ENCODE results near the gene BAZ2B. TPM values are rescaled to one million over a fixed set of nuclear protein-coding genes. Genes with fewer than 3 reads are reported as not detected.

BAZ2B gene
- total and polyA plus RNA-seq, 2 of the 13 experiments (the other 11 are each of a cell fraction or from before 2014, with no cell fraction given), result 14.0 to 15.1 TPM

DNA sequence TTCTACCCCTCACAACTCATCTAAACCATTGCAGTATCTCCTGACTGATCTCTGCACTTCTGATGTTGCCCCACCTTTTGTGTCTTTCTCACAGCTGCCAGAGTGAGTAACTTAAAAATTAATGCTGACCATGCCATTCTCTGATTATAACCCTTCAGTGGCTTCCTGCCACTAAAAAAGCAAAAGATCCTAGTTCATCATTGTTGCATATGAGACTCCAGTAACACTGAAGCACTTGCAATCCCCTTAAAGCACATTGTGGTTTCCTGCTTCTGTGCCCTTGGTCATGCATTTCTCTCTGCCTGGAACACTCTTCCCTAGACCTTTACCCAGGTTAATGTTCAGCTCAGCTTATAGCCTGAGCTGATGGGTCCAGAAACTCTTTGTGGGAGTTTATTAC lies 234.8 kb downstream of the BAZ2B start:
- H4K20me1 ChIP-seq (ENCODE audit: insufficient read depth, low read length), result no peaks in the 10 kb centered on the region
- in situ Hi-C loops (cut with HindIII; ENCODE audit: extremely low pct_ligation_motif_present, low pct_unique_long_range_greater_than_20kb), result no loop called here
- ATAC-seq (peak; percentile 99), FAIRE-seq (peak; percentile 60), DNase-seq (ENCODE audit: low spot score) (peak; percentile 47)
- H3K9me3 ChIP-seq (ENCODE audit: low read length), result no peaks in the 10 kb centered on the region
- peaks cover 29% of the 10 kb centered on the region for H3K4me1 ChIP-seq (ENCODE audit: insufficient read depth, low read length)
- H3K9ac ChIP-seq (ENCODE audit: insufficient read depth, low read depth, low read length), result no peak overlapping the region
- H3K4me3 ChIP-seq (replicated peaks in 1 of 3; ENCODE audit: insufficient read depth in 1 of 3, low read depth in 2 of 3, low read length in 3 of 3), result no peak overlapping the region; a peak in 1 of 6 replicates
- CTCF ChIA-PET (ENCODE audit: low intra/inter-chr PET ratio, low total read pairs), result no interaction called here
- POLR2A ChIA-PET, result interaction anchor here (0.8 kb wide), 1 partner anchor 128 kb away, joined by 3 read pairs; no protein-coding TSS in a partner anchor
- no peaks in the 10 kb centered on the region for H3K79me2 ChIP-seq (ENCODE audit: insufficient read depth, low read length)
- H3K27me3 ChIP-seq (ENCODE audit: control insufficient read depth in 1 of 2, insufficient read depth in 2 of 2, low read length in 2 of 2), result no peaks in the 10 kb centered on the region
- H2AFZ ChIP-seq (ENCODE audit: low read length), result no peak overlapping the region
- H3K4me2 ChIP-seq (ENCODE audit: low read depth, low read length), result peak overlapping the region; percentile 51
- peak overlapping the region; percentile 53 for H3K27ac ChIP-seq (ENCODE audit: extremely low read length, insufficient read depth, low read length)
- intact Hi-C loops (cut with micrococcal nuclease; ENCODE audit: unreplicated experiment), result loop anchor here (2.0 to 10.0 kb wide), 2 partner anchors 19 to 333 kb away; partner anchors contain the start of gene MARCHF7
- BruUV-seq (replicated peaks), result no TSS peak
- no peaks in the 10 kb centered on the region; a peak in 1 of 5 replicates for H3K36me3 ChIP-seq (replicated peaks in 1 of 2; ENCODE audit: control insufficient read depth in 1 of 2, insufficient read depth in 2 of 2, low read length in 2 of 2)
- no peak for TF ChIP-seq NFRKB (IDR thresholded peaks at IDR 0.05)
- TF ChIP-seq, protein P1, sequence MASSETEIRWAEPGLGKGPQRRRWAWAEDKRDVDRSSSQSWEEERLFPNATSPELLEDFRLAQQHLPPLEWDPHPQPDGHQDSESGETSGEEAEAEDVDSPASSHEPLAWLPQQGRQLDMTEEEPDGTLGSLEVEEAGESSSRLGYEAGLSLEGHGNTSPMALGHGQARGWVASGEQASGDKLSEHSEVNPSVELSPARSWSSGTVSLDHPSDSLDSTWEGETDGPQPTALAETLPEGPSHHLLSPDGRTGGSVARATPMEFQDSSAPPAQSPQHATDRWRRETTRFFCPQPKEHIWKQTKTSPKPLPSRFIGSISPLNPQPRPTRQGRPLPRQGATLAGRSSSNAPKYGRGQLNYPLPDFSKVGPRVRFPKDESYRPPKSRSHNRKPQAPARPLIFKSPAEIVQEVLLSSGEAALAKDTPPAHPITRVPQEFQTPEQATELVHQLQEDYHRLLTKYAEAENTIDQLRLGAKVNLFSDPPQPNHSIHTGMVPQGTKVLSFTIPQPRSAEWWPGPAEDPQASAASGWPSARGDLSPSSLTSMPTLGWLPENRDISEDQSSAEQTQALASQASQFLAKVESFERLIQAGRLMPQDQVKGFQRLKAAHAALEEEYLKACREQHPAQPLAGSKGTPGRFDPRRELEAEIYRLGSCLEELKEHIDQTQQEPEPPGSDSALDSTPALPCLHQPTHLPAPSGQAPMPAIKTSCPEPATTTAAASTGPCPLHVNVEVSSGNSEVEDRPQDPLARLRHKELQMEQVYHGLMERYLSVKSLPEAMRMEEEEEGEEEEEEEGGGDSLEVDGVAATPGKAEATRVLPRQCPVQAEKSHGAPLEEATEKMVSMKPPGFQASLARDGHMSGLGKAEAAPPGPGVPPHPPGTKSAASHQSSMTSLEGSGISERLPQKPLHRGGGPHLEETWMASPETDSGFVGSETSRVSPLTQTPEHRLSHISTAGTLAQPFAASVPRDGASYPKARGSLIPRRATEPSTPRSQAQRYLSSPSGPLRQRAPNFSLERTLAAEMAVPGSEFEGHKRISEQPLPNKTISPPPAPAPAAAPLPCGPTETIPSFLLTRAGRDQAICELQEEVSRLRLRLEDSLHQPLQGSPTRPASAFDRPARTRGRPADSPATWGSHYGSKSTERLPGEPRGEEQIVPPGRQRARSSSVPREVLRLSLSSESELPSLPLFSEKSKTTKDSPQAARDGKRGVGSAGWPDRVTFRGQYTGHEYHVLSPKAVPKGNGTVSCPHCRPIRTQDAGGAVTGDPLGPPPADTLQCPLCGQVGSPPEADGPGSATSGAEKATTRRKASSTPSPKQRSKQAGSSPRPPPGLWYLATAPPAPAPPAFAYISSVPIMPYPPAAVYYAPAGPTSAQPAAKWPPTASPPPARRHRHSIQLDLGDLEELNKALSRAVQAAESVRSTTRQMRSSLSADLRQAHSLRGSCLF (CRISPR knock-in tag; IDR thresholded peaks at IDR 0.05; ENCODE audit: borderline replicate concordance), result no peak
- TF ChIP-seq JUN (CRISPR knock-in tag; IDR thresholded peaks at IDR 0.05), result no peak
- no peak for TF ChIP-seq ZSCAN20 (CRISPR knock-in tag; IDR thresholded peaks at IDR 0.05; ENCODE audit: borderline replicate concordance)
- no peak for TF ChIP-seq KDM4B (CRISPR knock-in tag; IDR thresholded peaks at IDR 0.05)
- TF ChIP-seq, protein P2, sequence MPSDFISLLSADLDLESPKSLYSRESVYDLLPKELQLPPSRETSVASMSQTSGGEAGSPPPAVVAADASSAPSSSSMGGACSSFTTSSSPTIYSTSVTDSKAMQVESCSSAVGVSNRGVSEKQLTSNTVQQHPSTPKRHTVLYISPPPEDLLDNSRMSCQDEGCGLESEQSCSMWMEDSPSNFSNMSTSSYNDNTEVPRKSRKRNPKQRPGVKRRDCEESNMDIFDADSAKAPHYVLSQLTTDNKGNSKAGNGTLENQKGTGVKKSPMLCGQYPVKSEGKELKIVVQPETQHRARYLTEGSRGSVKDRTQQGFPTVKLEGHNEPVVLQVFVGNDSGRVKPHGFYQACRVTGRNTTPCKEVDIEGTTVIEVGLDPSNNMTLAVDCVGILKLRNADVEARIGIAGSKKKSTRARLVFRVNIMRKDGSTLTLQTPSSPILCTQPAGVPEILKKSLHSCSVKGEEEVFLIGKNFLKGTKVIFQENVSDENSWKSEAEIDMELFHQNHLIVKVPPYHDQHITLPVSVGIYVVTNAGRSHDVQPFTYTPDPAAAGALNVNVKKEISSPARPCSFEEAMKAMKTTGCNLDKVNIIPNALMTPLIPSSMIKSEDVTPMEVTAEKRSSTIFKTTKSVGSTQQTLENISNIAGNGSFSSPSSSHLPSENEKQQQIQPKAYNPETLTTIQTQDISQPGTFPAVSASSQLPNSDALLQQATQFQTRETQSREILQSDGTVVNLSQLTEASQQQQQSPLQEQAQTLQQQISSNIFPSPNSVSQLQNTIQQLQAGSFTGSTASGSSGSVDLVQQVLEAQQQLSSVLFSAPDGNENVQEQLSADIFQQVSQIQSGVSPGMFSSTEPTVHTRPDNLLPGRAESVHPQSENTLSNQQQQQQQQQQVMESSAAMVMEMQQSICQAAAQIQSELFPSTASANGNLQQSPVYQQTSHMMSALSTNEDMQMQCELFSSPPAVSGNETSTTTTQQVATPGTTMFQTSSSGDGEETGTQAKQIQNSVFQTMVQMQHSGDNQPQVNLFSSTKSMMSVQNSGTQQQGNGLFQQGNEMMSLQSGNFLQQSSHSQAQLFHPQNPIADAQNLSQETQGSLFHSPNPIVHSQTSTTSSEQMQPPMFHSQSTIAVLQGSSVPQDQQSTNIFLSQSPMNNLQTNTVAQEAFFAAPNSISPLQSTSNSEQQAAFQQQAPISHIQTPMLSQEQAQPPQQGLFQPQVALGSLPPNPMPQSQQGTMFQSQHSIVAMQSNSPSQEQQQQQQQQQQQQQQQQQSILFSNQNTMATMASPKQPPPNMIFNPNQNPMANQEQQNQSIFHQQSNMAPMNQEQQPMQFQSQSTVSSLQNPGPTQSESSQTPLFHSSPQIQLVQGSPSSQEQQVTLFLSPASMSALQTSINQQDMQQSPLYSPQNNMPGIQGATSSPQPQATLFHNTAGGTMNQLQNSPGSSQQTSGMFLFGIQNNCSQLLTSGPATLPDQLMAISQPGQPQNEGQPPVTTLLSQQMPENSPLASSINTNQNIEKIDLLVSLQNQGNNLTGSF (CRISPR knock-in tag; IDR thresholded peaks at IDR 0.05), result no peak
- TF ChIP-seq, protein P3, sequence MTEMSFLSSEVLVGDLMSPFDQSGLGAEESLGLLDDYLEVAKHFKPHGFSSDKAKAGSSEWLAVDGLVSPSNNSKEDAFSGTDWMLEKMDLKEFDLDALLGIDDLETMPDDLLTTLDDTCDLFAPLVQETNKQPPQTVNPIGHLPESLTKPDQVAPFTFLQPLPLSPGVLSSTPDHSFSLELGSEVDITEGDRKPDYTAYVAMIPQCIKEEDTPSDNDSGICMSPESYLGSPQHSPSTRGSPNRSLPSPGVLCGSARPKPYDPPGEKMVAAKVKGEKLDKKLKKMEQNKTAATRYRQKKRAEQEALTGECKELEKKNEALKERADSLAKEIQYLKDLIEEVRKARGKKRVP (CRISPR knock-in tag; IDR thresholded peaks at IDR 0.05), result no peak
- TF ChIP-seq ELF1 (CRISPR knock-in tag; IDR thresholded peaks at IDR 0.05), result no peak
- TF ChIP-seq SPEN (CRISPR knock-in tag; IDR thresholded peaks at IDR 0.05; ENCODE audit: low read depth), result no peak
- TF ChIP-seq ATAD3A (CRISPR knock-in tag; IDR thresholded peaks at IDR 0.05), result no peak
- TF ChIP-seq HNF4A (CRISPR knock-in tag; IDR thresholded peaks at IDR 0.05), result peak; percentile 64
- TF ChIP-seq ZNF672 (CRISPR knock-in tag; IDR thresholded peaks at IDR 0.05), result no peak
- no peak for TF ChIP-seq TOPORS (CRISPR knock-in tag; IDR thresholded peaks at IDR 0.05)
- no peak for TF ChIP-seq NFE2 (CRISPR knock-in tag; IDR thresholded peaks at IDR 0.05)
- no peak for TF ChIP-seq SKI (IDR thresholded peaks at IDR 0.05; ENCODE audit: partially characterized antibody)
